ENCODE data around the gene TC2N. TPM values are rescaled to one million over a fixed set of nuclear protein-coding genes. Genes with fewer than 3 reads are reported as not detected.
"Not testable (repeated sequence)": the region's sequence is repeated elsewhere in the genome, so short reads cannot be mapped to it uniquely, and the experiment has no call there.

Gene TC2N
- total and polyA plus RNA-seq, 7 donors: 12.1 to 49.2 (median 28.2) TPM

DNA sequence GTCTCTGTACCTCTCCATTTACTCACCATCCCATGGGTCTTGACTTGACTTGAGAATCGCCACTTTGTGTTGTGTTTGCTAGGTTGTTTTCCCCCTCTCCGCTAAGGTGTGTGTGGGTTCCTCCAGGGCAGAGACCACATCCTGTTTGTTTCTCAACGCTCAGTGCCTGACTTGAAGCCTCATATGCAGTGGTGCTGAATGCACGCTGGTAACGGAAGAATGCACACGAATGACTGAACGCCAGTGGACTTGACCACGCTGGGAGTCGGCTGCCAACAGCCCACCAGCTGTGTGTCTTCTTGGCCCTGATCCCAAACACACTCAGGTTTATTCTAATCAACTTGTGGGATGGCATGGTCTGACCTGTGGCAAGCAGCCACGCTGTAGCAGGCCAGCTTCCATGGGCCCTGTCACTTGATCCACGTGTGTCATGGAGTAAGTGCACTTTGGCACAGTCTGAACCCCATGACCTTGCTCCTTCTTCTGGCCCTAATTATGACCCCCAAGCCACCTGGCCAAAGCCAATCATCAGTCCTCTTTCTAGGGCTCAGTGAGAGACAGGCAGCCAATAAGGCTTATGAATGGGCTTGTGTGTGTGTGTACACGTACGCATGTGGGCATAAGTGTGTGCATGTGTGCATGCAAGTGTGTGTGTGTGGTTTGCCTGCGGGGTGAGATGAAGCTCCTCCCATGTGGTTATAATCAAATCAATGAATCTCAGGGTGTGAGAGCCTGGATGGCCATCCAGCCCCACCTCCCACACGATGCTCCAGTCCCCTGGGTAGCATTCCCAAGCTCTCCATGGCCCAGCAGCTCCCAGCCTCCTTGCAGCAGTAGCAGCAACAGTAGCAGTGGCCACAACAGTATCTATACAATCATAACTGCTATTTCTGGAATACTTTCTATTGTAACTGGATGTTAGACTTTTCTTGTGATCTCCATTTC is 6.4 kb upstream of the TC2N start:
- 54 to 84% methylated on average over 15 of the region's 15 CpGs for WGBS, 2 donors
- H3K27ac ChIP-seq: peak overlapping the region in 2 of 4 donors; percentile 33 to 50
- no peaks in the 10 kb centered on the region for H3K9me3 ChIP-seq
- no peak for DNase-seq
- intact Hi-C loops (cut with DNase I): no loop called here
- H3K27me3 ChIP-seq: no peaks in the 10 kb centered on the region
- TF ChIP-seq POLR2AphosphoS5 (IDR thresholded peaks at IDR 0.05): no peak
- TF ChIP-seq POLR2A (IDR thresholded peaks at IDR 0.05): no peak
- TF ChIP-seq, protein P1, sequence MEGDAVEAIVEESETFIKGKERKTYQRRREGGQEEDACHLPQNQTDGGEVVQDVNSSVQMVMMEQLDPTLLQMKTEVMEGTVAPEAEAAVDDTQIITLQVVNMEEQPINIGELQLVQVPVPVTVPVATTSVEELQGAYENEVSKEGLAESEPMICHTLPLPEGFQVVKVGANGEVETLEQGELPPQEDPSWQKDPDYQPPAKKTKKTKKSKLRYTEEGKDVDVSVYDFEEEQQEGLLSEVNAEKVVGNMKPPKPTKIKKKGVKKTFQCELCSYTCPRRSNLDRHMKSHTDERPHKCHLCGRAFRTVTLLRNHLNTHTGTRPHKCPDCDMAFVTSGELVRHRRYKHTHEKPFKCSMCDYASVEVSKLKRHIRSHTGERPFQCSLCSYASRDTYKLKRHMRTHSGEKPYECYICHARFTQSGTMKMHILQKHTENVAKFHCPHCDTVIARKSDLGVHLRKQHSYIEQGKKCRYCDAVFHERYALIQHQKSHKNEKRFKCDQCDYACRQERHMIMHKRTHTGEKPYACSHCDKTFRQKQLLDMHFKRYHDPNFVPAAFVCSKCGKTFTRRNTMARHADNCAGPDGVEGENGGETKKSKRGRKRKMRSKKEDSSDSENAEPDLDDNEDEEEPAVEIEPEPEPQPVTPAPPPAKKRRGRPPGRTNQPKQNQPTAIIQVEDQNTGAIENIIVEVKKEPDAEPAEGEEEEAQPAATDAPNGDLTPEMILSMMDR (IDR thresholded peaks at IDR 0.05): no peak
- no peak overlapping the region for H3K4me3 ChIP-seq
- H3K4me1 ChIP-seq: no peaks in the 10 kb centered on the region
- H3K36me3 ChIP-seq: peaks cover 0 to 53% (median 21%) of the 10 kb centered on the region in 4 donors

DNA sequence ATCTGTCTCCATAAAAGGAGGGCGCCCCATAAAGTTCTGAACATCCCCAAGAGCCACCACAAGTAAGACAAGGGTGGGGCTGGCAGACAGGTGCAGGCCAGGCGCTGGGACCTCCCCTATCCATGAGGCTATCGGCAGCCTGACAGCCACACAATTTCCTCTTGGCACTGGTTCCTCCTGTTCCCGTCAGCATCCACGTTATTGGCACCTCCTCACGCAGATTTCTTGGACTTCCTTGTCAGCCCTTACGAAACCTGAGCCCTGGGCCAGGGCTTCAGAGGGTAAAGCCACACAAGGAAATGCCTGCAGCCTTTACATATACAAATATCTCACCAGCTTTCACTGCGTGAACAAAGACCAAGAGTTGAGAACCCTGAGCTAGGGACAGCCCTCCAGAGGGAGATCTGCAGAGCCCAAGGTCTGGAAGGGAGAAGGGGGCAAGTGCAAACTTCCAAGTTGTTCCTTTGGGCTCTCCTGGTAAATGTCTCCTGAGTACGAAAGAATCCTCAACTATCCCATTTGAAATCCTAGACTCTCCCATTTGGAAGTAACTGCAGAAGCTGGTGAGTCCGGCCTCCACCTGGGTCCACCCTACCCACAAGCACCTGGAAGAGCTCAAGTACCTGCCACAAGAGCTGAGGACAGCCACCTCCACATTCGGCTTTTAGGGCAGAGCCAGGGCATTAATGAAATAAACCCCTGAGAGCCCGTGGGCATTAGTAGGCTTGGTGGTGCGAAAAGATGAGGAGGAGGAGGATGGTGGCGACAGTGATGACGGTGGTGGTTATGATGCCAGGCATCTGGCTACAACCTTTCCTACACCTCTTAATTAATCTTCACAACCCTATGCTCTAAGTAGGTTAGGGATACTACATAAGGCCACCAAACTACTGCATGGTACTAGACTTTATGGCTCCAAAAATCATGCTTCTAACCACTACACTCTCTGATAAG is 5.5 kb upstream of the TC2N start:
- peak overlapping the region in 3 of 4 donors; percentile 7 to 50 (median 33) for H3K27ac ChIP-seq
- intact Hi-C loops (cut with DNase I): no loop called here
- H3K9me3 ChIP-seq: no peaks in the 10 kb centered on the region
- WGBS, 2 donors: 40 to 44% methylated on average over 15 of the region's 15 CpGs
- TF ChIP-seq POLR2A (IDR thresholded peaks at IDR 0.05) (peak in 1 of 2 donors; percentile 48), EP300 (IDR thresholded peaks at IDR 0.05) (peak in 1 of 4 donors; percentile 32), POLR2AphosphoS5 (IDR thresholded peaks at IDR 0.05) (peak in 3 of 4 donors; percentile 60 to 74 (median 61))
- TF ChIP-seq, protein P1 (IDR thresholded peaks at IDR 0.05): no peak
- no peak overlapping the region for H3K4me3 ChIP-seq
- no peaks in the 10 kb centered on the region for H3K27me3 ChIP-seq
- H3K4me1 ChIP-seq: no peaks in the 10 kb centered on the region
- DNase-seq: peak; percentile 87
- peaks cover 0 to 61% (median 22%) of the 10 kb centered on the region in 4 donors for H3K36me3 ChIP-seq

DNA sequence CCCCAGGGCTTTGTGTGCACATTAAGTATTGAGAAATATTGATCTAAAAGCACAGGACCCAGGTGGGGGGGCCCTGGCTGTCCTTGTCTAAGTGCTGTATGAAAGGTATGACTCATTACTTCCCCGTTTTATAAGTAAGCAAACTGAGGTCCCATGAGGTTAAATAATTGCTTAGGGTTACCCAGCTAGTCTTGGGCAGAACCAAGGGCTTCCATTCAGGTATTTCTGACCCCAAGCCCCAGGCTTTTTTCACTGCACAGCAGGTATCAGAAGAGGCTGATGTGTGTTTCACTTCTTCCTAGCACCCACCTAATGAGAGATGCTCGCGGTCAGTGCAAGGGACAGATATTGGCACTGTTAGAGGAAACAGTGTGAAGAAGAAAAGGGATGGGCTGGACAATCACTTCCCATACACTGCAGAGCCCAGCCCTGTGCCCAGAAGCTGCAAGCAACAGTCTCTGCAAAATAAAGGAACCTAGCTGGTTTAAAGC is 4.7 kb upstream of the TC2N start:
- TF ChIP-seq POLR2A (IDR thresholded peaks at IDR 0.05) (no peak), POLR2AphosphoS5 (IDR thresholded peaks at IDR 0.05) (peak in 1 of 4 donors; percentile 23), EP300 (IDR thresholded peaks at IDR 0.05) (no peak)
- TF ChIP-seq, protein P1 (IDR thresholded peaks at IDR 0.05): no peak
- no peak for DNase-seq
- H3K27ac ChIP-seq: peak overlapping the region in 3 of 4 donors; percentile 7 to 50 (median 33)
- H3K27me3 ChIP-seq: no peaks in the 10 kb centered on the region
- H3K4me3 ChIP-seq: no peak overlapping the region
- WGBS, 2 donors: 10 to 23% methylated on average over 3 of the region's 3 CpGs
- H3K9me3 ChIP-seq: no peaks in the 10 kb centered on the region
- H3K36me3 ChIP-seq: peaks cover 0 to 61% (median 19%) of the 10 kb centered on the region in 4 donors
- intact Hi-C loops (cut with DNase I): no loop called here
- no peaks in the 10 kb centered on the region for H3K4me1 ChIP-seq

DNA sequence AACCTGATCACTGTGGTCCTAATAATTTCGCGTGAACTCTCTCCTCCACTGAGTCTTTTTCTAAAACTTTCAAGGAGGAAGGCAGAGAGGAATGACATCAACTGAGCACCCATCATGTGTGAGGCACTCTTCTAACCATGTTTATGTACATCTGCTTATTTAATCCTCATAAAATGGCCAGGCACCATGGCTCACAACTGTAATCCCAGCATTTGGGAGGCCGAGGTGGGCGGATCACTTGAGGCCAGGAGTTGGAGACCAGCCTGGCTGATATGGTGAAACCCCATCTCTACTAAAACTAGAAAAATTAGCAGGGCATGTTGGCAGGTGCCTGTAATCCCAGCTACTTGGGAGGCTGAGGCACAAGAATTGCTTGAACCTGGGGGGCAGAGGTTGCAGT is 4.1 kb upstream of the TC2N start:
- DNase-seq; H3K4me3 ChIP-seq; H3K27me3 ChIP-seq; H3K4me1 ChIP-seq; intact Hi-C loops (cut with DNase I); H3K9me3 ChIP-seq: not testable (repeated sequence)
- H3K36me3 ChIP-seq: peaks cover 0 to 55% (median 18%) of the 10 kb centered on the region in 4 donors
- peak overlapping the region in 2 of 4 donors; percentile 17 to 23 for H3K27ac ChIP-seq
- WGBS, 2 donors: 77 to 92% methylated on average over 4 of the region's 4 CpGs

Measured in sigmoid colon (tissue), 7 donors.